K562 (cell line): ENCODE data around the gene DHRS13. TPM values are rescaled to one million over a fixed set of nuclear protein-coding genes. Genes with fewer than 3 reads are reported as not detected.

Source experiments
- ATF6 ChIP-seq: sonication (generic); formaldehyde crosslinking; IDR thresholded peaks from 2 replicates; pipeline ENCODE4 v1.4.0; 2020; ENCODE audit warnings: mild to moderate bottlenecking, missing genetic modification reagents
- CBFA2T2 ChIP-seq: fragments of 450-650 bp; conservative IDR thresholded peaks from 2 replicates; pipeline ENCODE4 v1.6.1; 2017; ENCODE audit warnings: mild to moderate bottlenecking
- CBFA2T3 ChIP-seq: fragments of 450-650 bp; IDR thresholded peaks from 2 replicates; pipeline ENCODE4 v1.6.1; 2017
- ELF1 ChIP-seq: fragments of 200-800 bp; sonication (Bioruptor generic); IDR thresholded peaks from 2 replicates; pipeline ENCODE4 v1.6.1; 2016; ENCODE audit warnings: missing genetic modification characterization, missing compliant biosample characterization
- GMEB1 ChIP-seq: fragments of 250-450 bp; sonication (Bioruptor Pico); IDR thresholded peaks from 2 replicates; pipeline ENCODE4 v1.4.0; 2020; ENCODE audit warnings: mild to moderate bottlenecking
- KAT7 ChIP-seq: sonication (generic); formaldehyde crosslinking; IDR thresholded peaks from 2 replicates; pipeline ENCODE4 v1.8.0; 2022; ENCODE audit warnings: missing genetic modification reagents, mild to moderate bottlenecking, borderline replicate concordance
- KAT8 ChIP-seq: fragments of 450-650 bp; IDR thresholded peaks from 2 replicates; pipeline ENCODE4 v1.6.1; 2016; ENCODE audit warnings: low read depth, mild to moderate bottlenecking
- MNT ChIP-seq, 2 experiments: fragments of 450-650 bp; conservative IDR thresholded peaks; 2 replicates each; pipeline ENCODE4 v1.6.1; 2017; ENCODE audit warnings: mild to moderate bottlenecking in 2 of 2, moderate library complexity in 2 of 2
- MTF1 ChIP-seq: fragments of 250-450 bp; sonication (Bioruptor Pico); IDR thresholded peaks from 2 replicates; pipeline ENCODE4 v1.9.0; 2021; ENCODE audit warnings: moderate library complexity, mild to moderate bottlenecking, inconsistent platforms, borderline replicate concordance
- NCOA1 ChIP-seq: fragments of 450-650 bp; IDR thresholded peaks from 2 replicates; pipeline ENCODE4 v1.6.1; 2016; ENCODE audit warnings: low read depth
- NFE2L1 ChIP-seq: fragments of 450-650 bp; IDR thresholded peaks from 2 replicates; pipeline ENCODE4 v1.6.1; 2016; ENCODE audit warnings: missing genetic modification characterization, low read depth, mild to moderate bottlenecking, missing compliant biosample characterization, moderate library complexity, borderline replicate concordance
- NFIX ChIP-seq: fragments of 250-450 bp; sonication (Bioruptor Pico); IDR thresholded peaks from 2 replicates; pipeline ENCODE4 v1.4.0; 2020; ENCODE audit warnings: low read depth, mild to moderate bottlenecking, moderate library complexity
- SAFB ChIP-seq: fragments of 200-400 bp; formaldehyde crosslinking; IDR thresholded peaks from 2 replicates; pipeline ENCODE4 v1.6.1; 2017; ENCODE audit warnings: low read depth, low read length, borderline replicate concordance
- SIN3A ChIP-seq, 2 experiments: fragments of 150-350 bp in 1 of 2; IDR thresholded peaks; 2 replicates each; pipeline ENCODE4 v1.6.1; 2011 to 2016; ENCODE audit warnings: borderline replicate concordance in 2 of 2, low read depth in 2 of 2, low read length in 2 of 2, mild to moderate bottlenecking in 2 of 2, moderate library complexity in 2 of 2; ENCODE audit not compliant: control insufficient read depth in 1 of 2
- SMAD3 ChIP-seq: fragments of 450-650 bp; formaldehyde crosslinking; conservative IDR thresholded peaks from 2 replicates; pipeline ENCODE4 v1.4.0; 2020; ENCODE audit warnings: mild to moderate bottlenecking
- SMARCE1 ChIP-seq: fragments of 450-650 bp; IDR thresholded peaks from 2 replicates; pipeline ENCODE4 v1.7.1; 2016; ENCODE audit warnings: mild to moderate bottlenecking
- SREBF1 ChIP-seq: fragments of 150-350 bp; IDR thresholded peaks from 2 replicates; pipeline ENCODE4 v1.6.1; 2014; ENCODE audit warnings: antibody characterized with exemption, low read depth, low read length, borderline replicate concordance
- TCF3 ChIP-seq: sonication (generic); formaldehyde crosslinking; IDR thresholded peaks from 2 replicates; pipeline ENCODE4 v1.4.0; 2020; ENCODE audit warnings: mild to moderate bottlenecking, missing genetic modification reagents
- TOE1 ChIP-seq, 2 experiments: fragments of 450-650 bp in 1 of 2; sonication (generic) in 1 of 2; formaldehyde crosslinking in 1 of 2; IDR thresholded peaks; 2 replicates each; pipeline versions ENCODE4 v1.7.1 to v1.8.0; 2016 to 2022; ENCODE audit warnings: borderline replicate concordance in 2 of 2, mild to moderate bottlenecking in 2 of 2, antibody characterized with exemption in 1 of 2, inconsistent platforms in 1 of 2, low read depth in 1 of 2, missing genetic modification reagents in 1 of 2, moderate library complexity in 1 of 2
- YY1 ChIP-seq, 3 experiments: IDR thresholded peaks; 2 replicates each; pipeline ENCODE4 v1.6.1; 2011; ENCODE audit warnings: low read length in 2 of 3, mild to moderate bottlenecking in 2 of 3, moderate library complexity in 2 of 3, borderline replicate concordance in 1 of 3, control low read depth in 1 of 3, low read depth in 1 of 3; ENCODE audit not compliant: insufficient read depth in 3 of 3, insufficient replicate concordance in 2 of 3, control insufficient read depth in 1 of 3, insufficient read length in 1 of 3; ENCODE audit errors: extremely low read depth in 1 of 3
- ZKSCAN3 ChIP-seq: fragments of 250-450 bp; sonication (Bioruptor Pico); IDR thresholded peaks from 2 replicates; pipeline ENCODE4 v1.4.0; 2020
- polyA plus RNA-seq, 8 experiments: library from polyadenylated mRNA; depleted of rRNA in 4 of 8; stranded (reverse) in 5 of 8; unstranded in 3 of 8; fragments of >200 nt; fragmentation: Nextera tagmentation in 2 of 8; fragmentation: Illumina TruSeq in 1 of 8; extraction: Ambion mirVana in 2 of 8; extraction: Trizol in 1 of 8; gene quantifications; 2 replicates each; pipeline versions ENCODE4 v1.2.1 to v1.2.3, GENCODE V29; 2011 to 2014; ENCODE audit warnings: inconsistent platforms in 1 of 8, missing spikeins in 1 of 8
- total RNA-seq, 7 experiments: library from RNA; depleted of rRNA in 6 of 7; stranded (reverse); fragments of >200 nt in 6 of 7; fragmentation: Illumina TruSeq in 2 of 7; extraction: Trizol in 2 of 7; gene quantifications; 2 replicates each; pipeline versions ENCODE4 v1.2.1 to v1.2.3, GENCODE V29; 2011 to 2021; ENCODE audit warnings: low replicate concordance in 1 of 7

Gene DHRS13
- total and polyA plus RNA-seq, 9 of the 15 experiments (the other 6 are each of a cell fraction or from before 2014, with no cell fraction given), result 0.32 to 52.3 (median 34.3) TPM; not detected in 1

GRCh38 chr17:28907709-28908475, 5.0 kb upstream of the DHRS13 start (continued):
- TF ChIP-seq TOE1 (IDR thresholded peaks at IDR 0.05; ENCODE audit: borderline replicate concordance) (no peak), TOE1 (CRISPR knock-in tag; IDR thresholded peaks at IDR 0.05; ENCODE audit: borderline replicate concordance, low read depth) (no peak), TCF3 (CRISPR knock-in tag) (peak; percentile 61), SMARCE1 (peak; percentile 30; the same call in 1 of the 2 replicates), SREBF1 (no peak), GMEB1 (CRISPR knock-in tag) (no peak), ELF1 (tag) (no peak), KAT8 (no peak), NFE2L1 (no peak), SIN3A (IDR thresholded peaks at IDR 0.05; ENCODE audit: borderline replicate concordance in 2 of 2, control insufficient read depth in 1 of 2, low read depth in 2 of 2, low read length in 2 of 2) (peak; percentile 75 to 91; a peak in 2 of 4 replicates), CBFA2T3 (peak; percentile 68), NCOA1 (no peak), MNT (conservative IDR thresholded peaks at IDR 0.05) (peak in 1 of 2 experiments; percentile 82; a peak in 2 of 4 replicates), ZKSCAN3 (no peak), NFIX (CRISPR knock-in tag) (no peak), YY1 (IDR thresholded peaks at IDR 0.05; ENCODE audit: borderline replicate concordance in 1 of 3, control insufficient read depth in 1 of 3, extremely low read depth in 1 of 3, insufficient read depth in 3 of 3, insufficient read length in 1 of 3, insufficient replicate concordance in 2 of 3, low read depth in 1 of 3, low read length in 2 of 3) (no peak), ATF6 (CRISPR knock-in tag) (no peak), KAT7 (CRISPR knock-in tag) (no peak), CBFA2T2 (peak; percentile 28; the same call in 1 of the 2 replicates), MTF1 (CRISPR knock-in tag) (no peak), SAFB (no peak), SMAD3 (no peak)
